CD4-positive, alpha-beta T cell (primary cell): ENCODE measurements around the gene TMEM62. TPM values are rescaled to one million over a fixed set of nuclear protein-coding genes. Genes with fewer than 3 reads are reported as not detected.

ENCODE experiments used
- ATAC-seq: fragments of 200-7000 bp; cut with Tn5 transposase; one replicate; pipeline ENCODE4 v1.10.0; 2022; ENCODE audit warnings: mild to moderate bottlenecking; ENCODE audit not compliant: poor library complexity
- CTCF ChIA-PET: fragments of 350-600 bp; sonication (Branson Sonifier 250); formaldehyde crosslinking; loops from one replicate; lab custom pipeline; 2021; ENCODE audit warnings: antibody characterized with exemption, inconsistent platforms; lab: Charles Lee
- POLR2A ChIA-PET: fragments of 350-600 bp; sonication (Branson Sonifier 250); formaldehyde crosslinking; loops from one replicate; lab custom pipeline; 2021; ENCODE audit warnings: antibody characterized with exemption, inconsistent platforms; lab: Charles Lee
- DNase-seq, 14 experiments: peaks; one replicate each; pipeline ENCODE4 v3.0.0-alpha.2; 2013 to 2020; ENCODE audit warnings: mixed read lengths in 2 of 14
- H3K27ac ChIP-seq, 2 donors: one replicate each; pipeline versions ENCODE4 v1.5.1 to v1.7.0; 2013; ENCODE audit warnings: low read length in 2 of 2, low read depth in 1 of 2, mild to moderate bottlenecking in 1 of 2
- H3K27me3 ChIP-seq, 2 experiments: 1 replicate in 1 of 2; 2 replicates in 1 of 2; pipeline versions ENCODE4 v1.6.1 to v1.7.0; 2013; ENCODE audit warnings: low read length in 2 of 2, control low read depth in 1 of 2, mild to moderate bottlenecking in 1 of 2, moderate library complexity in 1 of 2; ENCODE audit not compliant: insufficient read depth in 2 of 2, control insufficient read depth in 1 of 2
- H3K36me3 ChIP-seq: one replicate; pipeline ENCODE4 v1.6.1; 2013; ENCODE audit warnings: low read length, control low read depth; ENCODE audit not compliant: insufficient read depth
- H3K4me1 ChIP-seq: one replicate; pipeline ENCODE4 v1.6.1; 2013; ENCODE audit warnings: low read length, control low read depth; ENCODE audit not compliant: insufficient read depth
- H3K4me3 ChIP-seq: one replicate; pipeline ENCODE4 v1.5.1; 2013; ENCODE audit warnings: mild to moderate bottlenecking, low read length, moderate library complexity
- H3K9me3 ChIP-seq, 2 experiments: 1 replicate in 1 of 2; 2 replicates in 1 of 2; pipeline versions ENCODE4 v1.6.1 to v1.7.0; 2013; ENCODE audit warnings: low read length in 2 of 2, mild to moderate bottlenecking in 2 of 2, control low read depth in 1 of 2, moderate library complexity in 1 of 2; ENCODE audit not compliant: control insufficient read depth in 1 of 2, insufficient read depth in 1 of 2
- H3K27ac Mint-ChIP-seq: one replicate; pipeline ENCODE4 v1.8.0; 2020; ENCODE audit warnings: mixed read lengths
- H3K27me3 Mint-ChIP-seq: one replicate; pipeline ENCODE4 v1.8.0; 2021; ENCODE audit warnings: mixed read lengths
- H3K36me3 Mint-ChIP-seq: one replicate; pipeline ENCODE4 v1.8.0; 2021; ENCODE audit warnings: low read depth, mixed read lengths
- H3K4me1 Mint-ChIP-seq: one replicate; pipeline ENCODE4 v1.8.0; 2021; ENCODE audit warnings: low read depth, mixed read lengths
- H3K4me3 Mint-ChIP-seq: one replicate; pipeline ENCODE4 v1.8.0; 2020; ENCODE audit warnings: mild to moderate bottlenecking, mixed read lengths
- H3K9me3 Mint-ChIP-seq: one replicate; pipeline ENCODE4 v1.8.0; 2020; ENCODE audit warnings: mixed read lengths
- intact Hi-C, 2 experiments: fragments of 100-400 bp; cut with DNase I in 1 of 2; cut with micrococcal nuclease in 1 of 2; formaldehyde crosslinking; loops; one replicate each; pipeline versions ENCODE4 v1.15.1 to v1.9.0; 2023 to 2025; cut with DNase I, micrococcal nuclease
- total RNA-seq, 174 experiments: library from RNA in 2 of 174; stranded (reverse) in 2 of 174; gene quantifications; one replicate each; pipeline ENCODE4 v1.2.3 and lab custom pipeline; 2021 to 2026
- TF ChIP-seq, protein P1 (sequence below): fragments of 200-600 bp; IDR thresholded peaks from one replicate; pipeline ENCODE4 v1.8.0; 2022; ENCODE audit warnings: antibody characterized with exemption, mild to moderate bottlenecking

The TMEM62 gene
- total RNA-seq, 2 experiments from 2014 or later = 17.5 to 22.5 TPM

GRCh38 chr15:43187544-43188155, 54.3 kb downstream of the TMEM62 start:
- ATAC-seq (no peak), DNase-seq (peak in 3 of 14 experiments; percentile 67 to 69 (median 68))
- peaks cover 56% of the 10 kb centered on the region for H3K4me1 Mint-ChIP-seq
- POLR2A ChIA-PET = no interaction called here
- Histone ChIP-seq H3K36me3 (peaks cover 45% of the 10 kb centered on the region), H3K9me3 (no peaks in the 10 kb centered on the region), H3K4me3 (no peak overlapping the region), H3K4me1 (peaks cover 23% of the 10 kb centered on the region), H3K27ac (no peak overlapping the region), H3K27me3 (no peaks in the 10 kb centered on the region)
- CTCF ChIA-PET = interaction anchor here (0.7 kb wide), 1 partner anchor 193 kb away, joined by 3 read pairs; no protein-coding TSS in a partner anchor
- TF ChIP-seq, protein P1, sequence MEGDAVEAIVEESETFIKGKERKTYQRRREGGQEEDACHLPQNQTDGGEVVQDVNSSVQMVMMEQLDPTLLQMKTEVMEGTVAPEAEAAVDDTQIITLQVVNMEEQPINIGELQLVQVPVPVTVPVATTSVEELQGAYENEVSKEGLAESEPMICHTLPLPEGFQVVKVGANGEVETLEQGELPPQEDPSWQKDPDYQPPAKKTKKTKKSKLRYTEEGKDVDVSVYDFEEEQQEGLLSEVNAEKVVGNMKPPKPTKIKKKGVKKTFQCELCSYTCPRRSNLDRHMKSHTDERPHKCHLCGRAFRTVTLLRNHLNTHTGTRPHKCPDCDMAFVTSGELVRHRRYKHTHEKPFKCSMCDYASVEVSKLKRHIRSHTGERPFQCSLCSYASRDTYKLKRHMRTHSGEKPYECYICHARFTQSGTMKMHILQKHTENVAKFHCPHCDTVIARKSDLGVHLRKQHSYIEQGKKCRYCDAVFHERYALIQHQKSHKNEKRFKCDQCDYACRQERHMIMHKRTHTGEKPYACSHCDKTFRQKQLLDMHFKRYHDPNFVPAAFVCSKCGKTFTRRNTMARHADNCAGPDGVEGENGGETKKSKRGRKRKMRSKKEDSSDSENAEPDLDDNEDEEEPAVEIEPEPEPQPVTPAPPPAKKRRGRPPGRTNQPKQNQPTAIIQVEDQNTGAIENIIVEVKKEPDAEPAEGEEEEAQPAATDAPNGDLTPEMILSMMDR = peak; percentile 69
- intact Hi-C loops = loop anchor here (1.0 to 10.0 kb wide), 3 partner anchors 81 to 263 kb away; partner anchors contain the start of genes TTBK2 (in 1 of the 2) and UBR1 (in 1 of the 2)
- no peaks in the 10 kb centered on the region for H3K9me3 Mint-ChIP-seq
- peak overlapping the region; percentile 90 for H3K4me3 Mint-ChIP-seq
- H3K27me3 Mint-ChIP-seq = no peaks in the 10 kb centered on the region
- peaks cover 76% of the 10 kb centered on the region for H3K36me3 Mint-ChIP-seq
- peak overlapping the region; percentile 98 for H3K27ac Mint-ChIP-seq

GRCh38 chr15:43189296-43189695, 55.9 kb downstream of the TMEM62 start:
- DNase-seq (no peak), ATAC-seq (no peak)
- Mint-ChIP-seq H3K4me1 (peaks cover 58% of the 10 kb centered on the region), H3K27me3 (no peaks in the 10 kb centered on the region), H3K36me3 (peaks cover 85% of the 10 kb centered on the region), H3K4me3 (no peak overlapping the region), H3K9me3 (no peaks in the 10 kb centered on the region), H3K27ac (no peak overlapping the region)
- TF ChIP-seq, protein P1 = no peak
- no peaks in the 10 kb centered on the region for H3K27me3 ChIP-seq
- H3K9me3 ChIP-seq = no peaks in the 10 kb centered on the region
- peaks cover 23% of the 10 kb centered on the region for H3K4me1 ChIP-seq
- no peak overlapping the region for H3K4me3 ChIP-seq
- peaks cover 59% of the 10 kb centered on the region for H3K36me3 ChIP-seq
- ChIA-PET CTCF (no interaction called here), POLR2A (no interaction called here)
- H3K27ac ChIP-seq = no peak overlapping the region
- intact Hi-C loops = loop anchor here in 1 of 2 experiments (10.0 kb wide), 1 partner anchor 264 kb away; the partner anchor contains the start of gene TTBK2

DNA sequence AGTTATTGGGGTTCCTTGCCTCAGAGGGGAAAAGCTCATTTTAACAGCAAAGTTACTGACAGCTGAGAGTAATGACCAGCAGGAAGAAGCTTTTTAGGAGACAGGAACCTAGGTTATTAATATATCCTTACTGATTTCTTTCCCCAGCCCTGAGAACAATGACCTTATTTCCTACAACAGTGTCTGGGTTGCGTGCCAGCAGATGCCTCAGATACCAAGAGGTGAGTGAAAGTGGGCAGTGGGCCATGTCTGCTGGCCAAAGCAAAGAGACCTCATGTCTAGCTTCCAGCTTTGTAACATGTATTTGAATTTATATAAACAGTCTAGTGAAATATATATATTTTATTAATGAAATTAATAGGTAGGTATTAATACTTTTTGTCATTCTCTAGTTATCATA, 56.8 kb downstream of the TMEM62 start:
- peaks cover 53% of the 10 kb centered on the region for H3K4me1 Mint-ChIP-seq
- CTCF ChIA-PET = no interaction called here
- POLR2A ChIA-PET = interaction anchor here (0.6 kb wide), 1 partner anchor 54 kb away, joined by 3 read pairs; no protein-coding TSS in a partner anchor

More for the DNA sequence above, 56.8 kb downstream of the TMEM62 start:
- Mint-ChIP-seq H3K9me3 (no peaks in the 10 kb centered on the region), H3K36me3 (peaks cover 89% of the 10 kb centered on the region), H3K27ac (no peak overlapping the region), H3K4me3 (no peak overlapping the region), H3K27me3 (no peaks in the 10 kb centered on the region)
- ATAC-seq (no peak), DNase-seq (no peak)
- H3K4me1 ChIP-seq = peaks cover 18% of the 10 kb centered on the region
- TF ChIP-seq, protein P1 = no peak
- no peaks in the 10 kb centered on the region for H3K9me3 ChIP-seq
- no peak overlapping the region for H3K27ac ChIP-seq
- H3K36me3 ChIP-seq = peaks cover 68% of the 10 kb centered on the region
- no peak overlapping the region for H3K4me3 ChIP-seq
- H3K27me3 ChIP-seq = no peaks in the 10 kb centered on the region
- intact Hi-C loops = no loop called here
